Osteoblast (primary cell): ENCODE results near the gene REG3G. TPM values are rescaled to one million over a fixed set of nuclear protein-coding genes. Genes with fewer than 3 reads are reported as not detected.

ENCODE experiments used
- DNase-seq: peaks from one replicate; pipeline ENCODE4 v3.0.0; 2011; ENCODE audit warnings: low spot score, mixed read lengths; ENCODE audit not compliant: insufficient read length; ENCODE audit errors: missing footprints
- H2AFZ ChIP-seq: 2 replicates; pipeline ENCODE4 v1.6.0; 2011; ENCODE audit warnings: mild to moderate bottlenecking, low read length
- H3K27ac ChIP-seq: 2 replicates; pipeline ENCODE4 v1.5.1; 2011; ENCODE audit warnings: mild to moderate bottlenecking, low read depth, low read length, moderate library complexity
- H3K27me3 ChIP-seq: 2 replicates; pipeline ENCODE4 v1.6.0; 2012; ENCODE audit warnings: mild to moderate bottlenecking, control low read depth, inconsistent platforms, low read length, moderate library complexity; ENCODE audit not compliant: insufficient read depth
- H3K36me3 ChIP-seq: 2 replicates; pipeline ENCODE4 v1.5.1; 2011; ENCODE audit warnings: mild to moderate bottlenecking, low read length, control low read depth, moderate library complexity; ENCODE audit not compliant: insufficient read depth
- H3K4me1 ChIP-seq: 2 replicates; pipeline ENCODE4 v1.5.1; 2011; ENCODE audit warnings: mild to moderate bottlenecking, low read length, control low read depth, moderate library complexity; ENCODE audit not compliant: insufficient read depth
- H3K4me2 ChIP-seq: 2 replicates; pipeline ENCODE4 v1.6.0; 2011; ENCODE audit warnings: mild to moderate bottlenecking, low read length; ENCODE audit not compliant: insufficient read depth
- H3K4me3 ChIP-seq: fragments of 200-600 bp; sonication (generic); 3 replicates; pipeline ENCODE4 v1.5.1; 2012; ENCODE audit warnings: mild to moderate bottlenecking, low read length, inconsistent platforms; ENCODE audit not compliant: insufficient read depth
- H3K79me2 ChIP-seq: 2 replicates; pipeline ENCODE4 v1.6.0; 2012; ENCODE audit warnings: mild to moderate bottlenecking, low read length, control low read depth, inconsistent platforms; ENCODE audit not compliant: insufficient read depth
- H3K9me3 ChIP-seq: 2 replicates; pipeline ENCODE4 v1.5.1; 2011; ENCODE audit warnings: low read depth, low read length, control low read depth
- H4K20me1 ChIP-seq: 2 replicates; pipeline ENCODE4 v1.6.0; 2012; ENCODE audit warnings: mild to moderate bottlenecking, low read length, control low read depth; ENCODE audit not compliant: insufficient read depth
- total RNA-seq: library from RNA; depleted of rRNA; stranded (reverse); fragments of >200 nt; gene quantifications from 2 replicates; pipeline ENCODE4 v1.2.3, GENCODE V29; 2012
- TF ChIP-seq, protein P1 (sequence below): IDR thresholded peaks from 2 replicates; pipeline ENCODE4 v1.5.1; 2011; ENCODE audit warnings: mild to moderate bottlenecking, low read depth, low read length, moderate library complexity; ENCODE audit errors: extremely low read depth

The REG3G gene
- total RNA-seq, 1 donor = not detected

- TF ChIP-seq, protein P1, sequence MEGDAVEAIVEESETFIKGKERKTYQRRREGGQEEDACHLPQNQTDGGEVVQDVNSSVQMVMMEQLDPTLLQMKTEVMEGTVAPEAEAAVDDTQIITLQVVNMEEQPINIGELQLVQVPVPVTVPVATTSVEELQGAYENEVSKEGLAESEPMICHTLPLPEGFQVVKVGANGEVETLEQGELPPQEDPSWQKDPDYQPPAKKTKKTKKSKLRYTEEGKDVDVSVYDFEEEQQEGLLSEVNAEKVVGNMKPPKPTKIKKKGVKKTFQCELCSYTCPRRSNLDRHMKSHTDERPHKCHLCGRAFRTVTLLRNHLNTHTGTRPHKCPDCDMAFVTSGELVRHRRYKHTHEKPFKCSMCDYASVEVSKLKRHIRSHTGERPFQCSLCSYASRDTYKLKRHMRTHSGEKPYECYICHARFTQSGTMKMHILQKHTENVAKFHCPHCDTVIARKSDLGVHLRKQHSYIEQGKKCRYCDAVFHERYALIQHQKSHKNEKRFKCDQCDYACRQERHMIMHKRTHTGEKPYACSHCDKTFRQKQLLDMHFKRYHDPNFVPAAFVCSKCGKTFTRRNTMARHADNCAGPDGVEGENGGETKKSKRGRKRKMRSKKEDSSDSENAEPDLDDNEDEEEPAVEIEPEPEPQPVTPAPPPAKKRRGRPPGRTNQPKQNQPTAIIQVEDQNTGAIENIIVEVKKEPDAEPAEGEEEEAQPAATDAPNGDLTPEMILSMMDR = no peak
- Histone ChIP-seq H3K4me3 (no peak overlapping the region), H3K36me3 (no peaks in the 10 kb centered on the region), H3K27ac (no peak overlapping the region), H2AFZ (no peak overlapping the region), H3K79me2 (no peaks in the 10 kb centered on the region), H3K4me2 (no peak overlapping the region), H4K20me1 (no peaks in the 10 kb centered on the region), H3K9me3 (no peaks in the 10 kb centered on the region), H3K27me3 (no peaks in the 10 kb centered on the region), H3K4me1 (no peaks in the 10 kb centered on the region)
- DNase-seq = no peak
Measured at GRCh38 chr2:78985558-78985957, 39.9 kb upstream of the REG3G start.

- no peak for DNase-seq
- Histone ChIP-seq H4K20me1 (no peaks in the 10 kb centered on the region), H3K36me3 (no peaks in the 10 kb centered on the region), H3K4me3 (no peak overlapping the region), H3K9me3 (no peaks in the 10 kb centered on the region), H3K4me2 (no peak overlapping the region), H3K4me1 (no peaks in the 10 kb centered on the region), H3K79me2 (no peaks in the 10 kb centered on the region), H3K27ac (no peak overlapping the region), H3K27me3 (no peaks in the 10 kb centered on the region), H2AFZ (no peak overlapping the region)
- TF ChIP-seq, protein P1 = no peak
Measured at GRCh38 chr2:78989051-78989450, 36.5 kb upstream of the REG3G start.

- no peak overlapping the region for H3K4me2 ChIP-seq
- no peak for DNase-seq
- TF ChIP-seq, protein P1 = peak; percentile 17
Measured at GRCh38 chr2:78992451-78992806, 33.1 kb upstream of the REG3G start.

DNA sequence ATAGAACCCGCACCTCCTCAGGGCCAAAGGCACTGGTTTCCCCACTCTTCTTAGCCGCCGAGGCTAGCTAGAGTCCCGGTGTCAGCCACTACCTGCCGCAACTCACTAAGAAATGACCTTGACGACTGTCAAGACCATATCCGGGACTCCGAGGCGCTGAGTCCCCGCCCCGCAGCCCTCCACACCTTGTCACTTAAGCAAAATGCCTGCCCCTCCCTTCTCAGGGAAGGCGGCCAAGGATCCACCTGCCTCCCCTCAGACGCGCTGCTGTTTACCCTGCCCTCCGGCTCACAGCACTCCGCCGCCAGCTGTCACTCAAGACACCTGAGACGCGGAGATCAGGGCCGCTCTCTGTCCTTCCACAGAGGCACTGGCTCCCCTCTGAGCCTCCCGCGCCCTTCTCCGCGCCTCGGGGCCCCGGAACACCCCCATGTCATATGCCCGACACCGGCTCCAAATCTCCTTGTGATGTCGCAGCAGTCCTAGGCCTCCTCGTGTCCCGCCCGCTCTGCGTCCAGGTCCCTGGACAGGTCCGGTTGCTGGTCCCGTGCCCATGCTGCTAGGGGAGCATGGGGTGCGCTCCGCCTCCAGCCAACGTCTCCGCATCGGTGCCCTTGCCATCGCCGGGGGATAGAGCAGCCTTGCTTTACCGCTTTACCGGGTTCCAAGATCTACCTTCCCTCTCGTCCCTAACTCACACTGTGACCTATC, 32.5 kb upstream of the REG3G start:
- no peak for DNase-seq
- TF ChIP-seq, protein P1 = no peak
- Histone ChIP-seq H4K20me1 (no peaks in the 10 kb centered on the region), H3K79me2 (no peaks in the 10 kb centered on the region), H3K36me3 (no peaks in the 10 kb centered on the region), H3K4me2 (no peak overlapping the region), H3K27me3 (no peaks in the 10 kb centered on the region), H3K4me1 (no peaks in the 10 kb centered on the region), H3K4me3 (no peak overlapping the region), H3K27ac (no peak overlapping the region), H3K9me3 (no peaks in the 10 kb centered on the region), H2AFZ (no peak overlapping the region)

More at GRCh38 chr2:78992451-78992806, 33.1 kb upstream of the REG3G start:
- H3K79me2 ChIP-seq = no peaks in the 10 kb centered on the region
- H3K9me3 ChIP-seq = no peaks in the 10 kb centered on the region
- H3K4me1 ChIP-seq = no peaks in the 10 kb centered on the region
- no peak overlapping the region for H3K27ac ChIP-seq
- H4K20me1 ChIP-seq = no peaks in the 10 kb centered on the region
- H3K4me3 ChIP-seq = no peak overlapping the region
- no peak overlapping the region for H2AFZ ChIP-seq
- H3K36me3 ChIP-seq = no peaks in the 10 kb centered on the region
- H3K27me3 ChIP-seq = no peaks in the 10 kb centered on the region
